HCT116 (cell line): ENCODE results near the gene CSGALNACT2. TPM values are rescaled to one million over a fixed set of nuclear protein-coding genes. Genes with fewer than 3 reads are reported as not detected.

Experiments
- ATAC-seq: fragments of 200-7000 bp; cut with Tn5 transposase; 2 replicates; pipeline ENCODE4 v1.9.1; 2020; ENCODE audit warnings: mild to moderate bottlenecking, moderate library complexity
- BruUV-seq: library from RNA; stranded (reverse); fragments of 400-500 nt; replicated peaks from 2 replicates; lab custom pipeline; 2021; lab: Mats Ljungman, UMichigan
- CTCF ChIA-PET: fragments of 300-600 bp; sonication (Branson Sonifier 250); formaldehyde crosslinking; loops from one replicate; lab custom pipeline; 2021; ENCODE audit warnings: antibody characterized with exemption; lab: Charles Lee
- POLR2A ChIA-PET: fragments of 300-600, 350-600 bp; sonication (Branson Sonifier 250); formaldehyde crosslinking; loops from one replicate; lab custom pipeline; 2021; ENCODE audit warnings: antibody characterized with exemption; lab: Charles Lee
- RAD21 ChIA-PET, 2 experiments: fragments of 300-600 bp; sonication (Branson Sonifier 250); formaldehyde crosslinking; loops; one replicate each; lab custom pipeline; 2023; ENCODE audit warnings: low total read pairs in 2 of 2; ENCODE audit not compliant: uncharacterized antibody in 2 of 2, unreplicated experiment in 2 of 2, low non-redundant PET in 1 of 2; lab: Charles Lee
- DNase-seq: peaks from one replicate; pipeline ENCODE4 v3.0.0-alpha.2; 2010; ENCODE audit warnings: low read depth, low spot score
- H2AFZ ChIP-seq: fragments of 200-600 bp; shearing (Covaris generic), sonication (generic); 2 replicates; pipeline ENCODE4 v1.6.1; 2017; ENCODE audit warnings: low read depth, mixed run types, mixed read lengths, antibody characterized with exemption, low read length; ENCODE audit not compliant: poor library complexity, severe bottlenecking
- H3K27ac ChIP-seq: 2 replicates; pipeline ENCODE4 v1.5.1; 2012; ENCODE audit warnings: low read depth, low read length
- H3K27me3 ChIP-seq: fragments of 200-600 bp; sonication (generic); 2 replicates; pipeline ENCODE4 v1.6.1; 2016; ENCODE audit warnings: mixed run types, low read length, mixed read lengths; ENCODE audit not compliant: insufficient read depth
- H3K36me3 ChIP-seq, 2 experiments: fragments of 200-500 bp in 1 of 2; fragments of 200-600 bp in 1 of 2; sonication (Bioruptor generic) in 1 of 2; sonication (generic) in 1 of 2; 2 replicates each; pipeline versions ENCODE4 v1.5.1 to v1.6.1; 2014 to 2016; ENCODE audit warnings: low read length in 2 of 2, inconsistent platforms in 1 of 2, mixed read lengths in 1 of 2, mixed run types in 1 of 2; ENCODE audit not compliant: insufficient read depth in 2 of 2, control insufficient read depth in 1 of 2
- H3K4me1 ChIP-seq, 2 experiments: fragments of 200-600 bp in 1 of 2; sonication (generic) in 1 of 2; 2 replicates each; pipeline versions ENCODE4 v1.5.1 to v1.6.1; 2012 to 2017; ENCODE audit warnings: low read length in 2 of 2, inconsistent platforms in 1 of 2, mild to moderate bottlenecking in 1 of 2, mixed read lengths in 1 of 2, mixed run types in 1 of 2, moderate library complexity in 1 of 2; ENCODE audit not compliant: insufficient read depth in 2 of 2, control insufficient read depth in 1 of 2
- H3K4me2 ChIP-seq: fragments of 200-600 bp; sonication (generic); 2 replicates; pipeline ENCODE4 v1.6.1; 2017; ENCODE audit warnings: mixed run types, low read length, mixed read lengths
- H3K4me3 ChIP-seq, 2 experiments: fragments of 200-600 bp in 1 of 2; sonication (generic) in 1 of 2; replicated peaks in 1 of 2; 2 replicates each; pipeline ENCODE4 v1.5.1; 2011 to 2016; ENCODE audit warnings: low read length in 2 of 2, control low read depth in 1 of 2, low read depth in 1 of 2, mild to moderate bottlenecking in 1 of 2, mixed read lengths in 1 of 2, mixed run types in 1 of 2
- H3K79me2 ChIP-seq: fragments of 200-600 bp; sonication (generic); 2 replicates; pipeline ENCODE4 v1.6.1; 2017; ENCODE audit warnings: mild to moderate bottlenecking, mixed run types, low read length, moderate library complexity, mixed read lengths; ENCODE audit not compliant: insufficient read depth
- H3K9ac ChIP-seq: fragments of 200-600 bp; sonication (generic); 2 replicates; pipeline ENCODE4 v1.6.1; 2016; ENCODE audit warnings: low read length, mixed read lengths
- H3K9me2 ChIP-seq: fragments of 200-600 bp; sonication (generic), shearing (Covaris generic); 2 replicates; pipeline ENCODE4 v1.6.1; 2017; ENCODE audit warnings: mixed run types, mild to moderate bottlenecking, moderate library complexity; ENCODE audit not compliant: insufficient read depth
- H3K9me3 ChIP-seq, 2 experiments: fragments of 200-500 bp in 1 of 2; fragments of 200-600 bp in 1 of 2; sonication (Bioruptor generic) in 1 of 2; sonication (generic) in 1 of 2; 2 replicates each; pipeline ENCODE4 v1.6.1; 2014 to 2017; ENCODE audit warnings: low read length in 2 of 2, mixed read lengths in 2 of 2, inconsistent platforms in 1 of 2, low read depth in 1 of 2, mild to moderate bottlenecking in 1 of 2, mixed run types in 1 of 2, moderate library complexity in 1 of 2; ENCODE audit not compliant: control insufficient read depth in 1 of 2, insufficient read depth in 1 of 2
- H4K20me1 ChIP-seq: fragments of 200-600 bp; sonication (generic), shearing (Covaris generic); 2 replicates; pipeline ENCODE4 v1.6.1; 2017; ENCODE audit warnings: mixed run types, mild to moderate bottlenecking, moderate library complexity; ENCODE audit not compliant: insufficient read depth
- ATF3 ChIP-seq: IDR thresholded peaks from 2 replicates; pipeline ENCODE4 v1.6.1; 2012
- CEBPB ChIP-seq: IDR thresholded peaks from 2 replicates; pipeline ENCODE4 v1.6.1; 2012; ENCODE audit warnings: low read depth
- CTCF ChIP-seq, 3 experiments: fragments of 200-600 bp in 1 of 3; sonication (generic) in 1 of 3; IDR thresholded peaks in 2 of 3; conservative IDR thresholded peaks in 1 of 3; 2 replicates each; pipeline ENCODE4 v1.5.1; 2012 to 2017; ENCODE audit warnings: low read depth in 2 of 3, low read length in 2 of 3, antibody characterized with exemption in 1 of 3, borderline replicate concordance in 1 of 3, control low read depth in 1 of 3, mild to moderate bottlenecking in 1 of 3, mixed read lengths in 1 of 3, mixed run types in 1 of 3, moderate library complexity in 1 of 3; ENCODE audit not compliant: insufficient read depth in 1 of 3
- EGR1 ChIP-seq: IDR thresholded peaks from 2 replicates; pipeline ENCODE4 v1.6.1; 2012; ENCODE audit warnings: low read depth
- ELF1 ChIP-seq: IDR thresholded peaks from 2 replicates; pipeline ENCODE4 v1.6.1; 2012; ENCODE audit warnings: low read depth, borderline replicate concordance
- EZH2 ChIP-seq: fragments of 200-600 bp; sonication (generic); IDR thresholded peaks from 2 replicates; pipeline ENCODE4 v1.6.1; 2017; ENCODE audit warnings: antibody characterized with exemption, mixed run types
- EZH2phosphoT487 ChIP-seq: fragments of 200-600 bp; IDR thresholded peaks from 2 replicates; pipeline ENCODE4 v1.6.1; 2018; ENCODE audit warnings: antibody characterized with exemption, borderline replicate concordance
- FOSL1 ChIP-seq: IDR thresholded peaks from 2 replicates; pipeline ENCODE4 v1.6.1; 2012; ENCODE audit warnings: low read depth
- JUND ChIP-seq: IDR thresholded peaks from 2 replicates; pipeline ENCODE4 v1.6.1; 2012
- MAX ChIP-seq: IDR thresholded peaks from 2 replicates; pipeline ENCODE4 v1.6.1; 2012
- POLR2AphosphoS5 ChIP-seq: IDR thresholded peaks from 2 replicates; pipeline ENCODE4 v1.6.1; 2011; ENCODE audit warnings: mild to moderate bottlenecking, low read depth, low read length, moderate library complexity
- RAD21 ChIP-seq: IDR thresholded peaks from 2 replicates; pipeline ENCODE4 v1.6.1; 2012; ENCODE audit warnings: low read depth, mild to moderate bottlenecking
- REST ChIP-seq: IDR thresholded peaks from 2 replicates; pipeline ENCODE4 v1.6.1; 2012; ENCODE audit warnings: low read depth
- SIN3A ChIP-seq: IDR thresholded peaks from 2 replicates; pipeline ENCODE4 v1.6.1; 2012; ENCODE audit warnings: low read depth
- SP1 ChIP-seq: IDR thresholded peaks from 2 replicates; pipeline ENCODE4 v1.6.1; 2012; ENCODE audit warnings: low read depth
- SRF ChIP-seq: IDR thresholded peaks from 2 replicates; pipeline ENCODE4 v1.6.1; 2012; ENCODE audit warnings: low read depth
- ZBTB33 ChIP-seq: IDR thresholded peaks from 2 replicates; pipeline ENCODE4 v1.6.1; 2011; ENCODE audit warnings: mild to moderate bottlenecking, low read length, moderate library complexity; ENCODE audit not compliant: insufficient replicate concordance; ENCODE audit errors: extremely low read depth
- ZFX ChIP-seq: fragments of 450-650 bp; IDR thresholded peaks from 2 replicates; pipeline ENCODE4 v1.6.1; 2017
- ZNF274 ChIP-seq: fragments of 200-500 bp; sonication (Bioruptor generic); IDR thresholded peaks from 2 replicates; pipeline ENCODE4 v1.6.1; 2014; ENCODE audit warnings: mild to moderate bottlenecking, low read depth, low read length, inconsistent platforms
- intact Hi-C: fragments of 100-400 bp; cut with micrococcal nuclease; formaldehyde crosslinking; loops from 2 replicates; pipeline ENCODE4 v1.10.0; 2022
- total RNA-seq: library from RNA; stranded (reverse); gene quantifications from one replicate; pipeline ENCODE4 v1.2.1, GENCODE V29; 2021; ENCODE audit not compliant: unreplicated experiment

The CSGALNACT2 gene
- total RNA-seq, 1 experiment from 2014 or later, result 9.9 TPM

GRCh38 chr10:43111921-43112607 lies 26.2 kb upstream of the CSGALNACT2 start:
- Histone ChIP-seq H3K27ac (no peak overlapping the region), H3K36me3 (no peaks in the 10 kb centered on the region), H2AFZ (no peak overlapping the region), H3K9me3 (no peaks in the 10 kb centered on the region), H3K79me2 (no peaks in the 10 kb centered on the region), H3K9me2 (no peaks in the 10 kb centered on the region), H3K9ac (no peak overlapping the region), H3K4me2 (no peak overlapping the region), H4K20me1 (no peaks in the 10 kb centered on the region), H3K27me3 (no peaks in the 10 kb centered on the region), H3K4me3 (no peak overlapping the region), H3K4me1 (no peaks in the 10 kb centered on the region)
- ATAC-seq, result no peak
- TF ChIP-seq EZH2 (no peak), ZNF274 (no peak), SP1 (no peak), JUND (no peak), SIN3A (no peak), ZFX (no peak), RAD21 (no peak), CTCF (IDR thresholded peaks at IDR 0.05 in 2 of 3, conservative IDR thresholded peaks at IDR 0.05 in 1 of 3; ENCODE audit: borderline replicate concordance in 1 of 3, insufficient read depth in 1 of 3, low read depth in 2 of 3, low read length in 2 of 3) (no peak), SRF (no peak), POLR2AphosphoS5 (no peak), ZBTB33 (no peak), ATF3 (no peak), CEBPB (no peak), REST (no peak), FOSL1 (no peak), ELF1 (no peak), MAX (no peak), EGR1 (no peak), EZH2phosphoT487 (no peak)
- POLR2A ChIA-PET, result no interaction called here
- CTCF ChIA-PET, result no interaction called here
- RAD21 ChIA-PET, result no interaction called here
- intact Hi-C loops, result no loop called here
- no peak for DNase-seq
- no TSS peak for BruUV-seq
